GM20000 (cell line): Measurements from ENCODE around the gene ZNFX1.

ENCODE experiments used
- DNase-seq: peaks from one replicate; pipeline ENCODE4 v3.0.0; 2012; ENCODE audit warnings: low spot score
- CTCF ChIP-seq: IDR thresholded peaks from 2 replicates; pipeline ENCODE4 v1.5.1; 2012; ENCODE audit warnings: mild to moderate bottlenecking, control low read depth; ENCODE audit errors: extremely low read depth, missing control alignments

Gene ZNFX1

GRCh38 chr20:49278036-49278817, at the start of gene ZNFX1:
Gene ZNFX1, minus strand, starts transcription at chr20:49278057. Its CDS starts 2,218 bp downstream, at chr20:49275839.
- TF ChIP-seq CTCF = no peak
- DNase-seq = peak; percentile 96

GRCh38 chr20:49326026-49326425, 48.2 kb upstream of the ZNFX1 start:
- no peak for DNase-seq
- TF ChIP-seq CTCF = no peak

- no peak for DNase-seq
- TF ChIP-seq CTCF = no peak
Observed at GRCh38 chr20:49324306-49324705, 46.4 kb upstream of the ZNFX1 start.

- DNase-seq = peak; percentile 50
- peak; percentile 4 for TF ChIP-seq CTCF
Observed at GRCh38 chr20:49323622-49324238, 45.9 kb upstream of the ZNFX1 start.

- TF ChIP-seq CTCF = no peak
- no peak for DNase-seq
Observed at GRCh38 chr20:49320460-49320859, 42.6 kb upstream of the ZNFX1 start.

- TF ChIP-seq CTCF = no peak
- no peak for DNase-seq
Observed at GRCh38 chr20:49319208-49319809, 41.5 kb upstream of the ZNFX1 start.
